HEK293 (cell line): Measurements from ENCODE around the gene CEP72.

ENCODE experiments used
- BCL6B ChIP-seq: fragments of 450-650 bp; formaldehyde crosslinking; IDR thresholded peaks from 2 replicates; pipeline ENCODE4 v1.5.1; 2017; ENCODE audit warnings: missing biosample characterization, missing genetic modification characterization
- CTCF ChIP-seq: fragments of 450-650 bp; formaldehyde crosslinking; IDR thresholded peaks from 2 replicates; pipeline ENCODE4 v1.5.1; 2016; ENCODE audit warnings: missing biosample characterization, missing genetic modification characterization
- IKZF3 ChIP-seq: fragments of 450-650 bp; IDR thresholded peaks from 2 replicates; pipeline ENCODE4 v1.5.0; 2018; ENCODE audit warnings: missing biosample characterization, mild to moderate bottlenecking, missing genetic modification characterization, moderate library complexity
- YY1 ChIP-seq: fragments of 450-650 bp; formaldehyde crosslinking; IDR thresholded peaks from 2 replicates; pipeline ENCODE4 v1.5.1; 2018; ENCODE audit warnings: missing biosample characterization, missing genetic modification characterization
- ZNF274 ChIP-seq, 2 experiments: fragments of 200-500 bp in 1 of 2; fragments of 450-650 bp in 1 of 2; sonication (Bioruptor generic) in 1 of 2; formaldehyde crosslinking in 1 of 2; IDR thresholded peaks; 2 replicates each; pipeline versions ENCODE4 v1.5.1 to v1.6.1; 2014 to 2016; ENCODE audit warnings: borderline replicate concordance in 1 of 2, inconsistent platforms in 1 of 2, low read length in 1 of 2, missing biosample characterization in 1 of 2, missing genetic modification characterization in 1 of 2
- ZNF324 ChIP-seq: fragments of 450-650 bp; formaldehyde crosslinking; IDR thresholded peaks from 2 replicates; pipeline ENCODE4 v1.5.1; 2016; ENCODE audit warnings: missing biosample characterization, missing genetic modification characterization
- ZNF341 ChIP-seq: fragments of 450-650 bp; formaldehyde crosslinking; IDR thresholded peaks from 2 replicates; pipeline ENCODE4; 2016; ENCODE audit warnings: low read depth, missing biosample characterization, missing genetic modification characterization
- ZNF501 ChIP-seq: fragments of 450-650 bp; formaldehyde crosslinking; IDR thresholded peaks from 2 replicates; pipeline ENCODE4 v1.5.1; 2016; ENCODE audit warnings: missing biosample characterization, missing genetic modification characterization

GRCh38 chr5:661891-662750 is 50.0 kb downstream of the CEP72 start:
- TF ChIP-seq IKZF3 (tag by site-specific recombination) (no peak), CTCF (no peak), ZNF274 (IDR thresholded peaks at IDR 0.05; ENCODE audit: low read length) (no peak), ZNF274 (tag by site-specific recombination; IDR thresholded peaks at IDR 0.05; ENCODE audit: borderline replicate concordance) (no peak), ZNF501 (no peak), YY1 (tag by site-specific recombination) (no peak), ZNF341 (tag by site-specific recombination) (no peak), ZNF324 (tag by site-specific recombination) (no peak), BCL6B (tag by site-specific recombination) (no peak)
